Ishikawa (cell line): ENCODE measurements around the gene POLN.

Experiments used
- CREB1 ChIP-seq: IDR thresholded peaks from 2 replicates; pipeline ENCODE4 v1.6.1; 2012; ENCODE audit warnings: low read depth
- EP300 ChIP-seq: IDR thresholded peaks from 2 replicates; pipeline ENCODE4 v1.6.1; 2012; ENCODE audit warnings: borderline replicate concordance
- FOXM1 ChIP-seq: IDR thresholded peaks from 2 replicates; pipeline ENCODE4 v1.6.1; 2012; ENCODE audit warnings: low read depth, borderline replicate concordance
- NFIC ChIP-seq: IDR thresholded peaks from 2 replicates; pipeline ENCODE4 v1.6.1; 2012
- RAD21 ChIP-seq: IDR thresholded peaks from 2 replicates; pipeline ENCODE4 v1.6.1; 2012; ENCODE audit warnings: low read depth
- TAF1 ChIP-seq: IDR thresholded peaks from 2 replicates; pipeline ENCODE4 v1.6.1; 2012; ENCODE audit warnings: low read depth, mild to moderate bottlenecking
- TCF12 ChIP-seq: IDR thresholded peaks from 2 replicates; pipeline ENCODE4 v1.6.1; 2012; ENCODE audit warnings: low read depth
- TEAD4 ChIP-seq: IDR thresholded peaks from 2 replicates; pipeline ENCODE4 v1.6.1; 2012
- USF1 ChIP-seq: IDR thresholded peaks from 2 replicates; pipeline ENCODE4 v1.6.1; 2012
- YY1 ChIP-seq: IDR thresholded peaks from 2 replicates; pipeline ENCODE4 v1.6.1; 2012; ENCODE audit warnings: low read depth
- TF ChIP-seq, protein P1 (sequence below): IDR thresholded peaks from 2 replicates; pipeline ENCODE4 v1.6.1; 2012; ENCODE audit warnings: low read depth, mild to moderate bottlenecking
- TF ChIP-seq, protein P2 (sequence below): IDR thresholded peaks from 2 replicates; pipeline ENCODE4 v1.6.1; 2012

DNA sequence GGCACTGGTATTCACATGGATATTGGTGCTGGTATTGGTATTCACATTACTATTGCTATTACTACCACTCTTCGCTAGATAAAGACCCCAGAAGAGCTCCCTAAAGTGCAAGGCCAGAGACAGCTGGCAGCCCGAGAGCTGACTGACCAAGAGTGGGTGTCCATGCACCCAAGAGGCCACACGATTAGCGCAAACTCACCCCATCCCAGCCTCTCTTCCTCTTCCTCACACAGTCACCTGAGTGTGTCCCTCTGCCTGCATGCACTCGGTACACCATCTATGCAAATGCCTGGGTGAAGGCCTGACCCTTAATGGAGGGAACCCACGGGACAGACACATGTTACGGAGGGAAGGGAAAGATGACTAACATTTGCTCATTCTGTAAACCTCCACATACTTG lies 86.7 kb downstream of the POLN start:
- TF ChIP-seq YY1 (no peak), EP300 (no peak), TAF1 (no peak), FOXM1 (no peak), RAD21 (no peak), USF1 (no peak), NFIC (no peak), CREB1 (no peak), TCF12 (no peak), TEAD4 (no peak)
- TF ChIP-seq, protein P1, sequence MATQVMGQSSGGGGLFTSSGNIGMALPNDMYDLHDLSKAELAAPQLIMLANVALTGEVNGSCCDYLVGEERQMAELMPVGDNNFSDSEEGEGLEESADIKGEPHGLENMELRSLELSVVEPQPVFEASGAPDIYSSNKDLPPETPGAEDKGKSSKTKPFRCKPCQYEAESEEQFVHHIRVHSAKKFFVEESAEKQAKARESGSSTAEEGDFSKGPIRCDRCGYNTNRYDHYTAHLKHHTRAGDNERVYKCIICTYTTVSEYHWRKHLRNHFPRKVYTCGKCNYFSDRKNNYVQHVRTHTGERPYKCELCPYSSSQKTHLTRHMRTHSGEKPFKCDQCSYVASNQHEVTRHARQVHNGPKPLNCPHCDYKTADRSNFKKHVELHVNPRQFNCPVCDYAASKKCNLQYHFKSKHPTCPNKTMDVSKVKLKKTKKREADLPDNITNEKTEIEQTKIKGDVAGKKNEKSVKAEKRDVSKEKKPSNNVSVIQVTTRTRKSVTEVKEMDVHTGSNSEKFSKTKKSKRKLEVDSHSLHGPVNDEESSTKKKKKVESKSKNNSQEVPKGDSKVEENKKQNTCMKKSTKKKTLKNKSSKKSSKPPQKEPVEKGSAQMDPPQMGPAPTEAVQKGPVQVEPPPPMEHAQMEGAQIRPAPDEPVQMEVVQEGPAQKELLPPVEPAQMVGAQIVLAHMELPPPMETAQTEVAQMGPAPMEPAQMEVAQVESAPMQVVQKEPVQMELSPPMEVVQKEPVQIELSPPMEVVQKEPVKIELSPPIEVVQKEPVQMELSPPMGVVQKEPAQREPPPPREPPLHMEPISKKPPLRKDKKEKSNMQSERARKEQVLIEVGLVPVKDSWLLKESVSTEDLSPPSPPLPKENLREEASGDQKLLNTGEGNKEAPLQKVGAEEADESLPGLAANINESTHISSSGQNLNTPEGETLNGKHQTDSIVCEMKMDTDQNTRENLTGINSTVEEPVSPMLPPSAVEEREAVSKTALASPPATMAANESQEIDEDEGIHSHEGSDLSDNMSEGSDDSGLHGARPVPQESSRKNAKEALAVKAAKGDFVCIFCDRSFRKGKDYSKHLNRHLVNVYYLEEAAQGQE = no peak
- TF ChIP-seq, protein P2, sequence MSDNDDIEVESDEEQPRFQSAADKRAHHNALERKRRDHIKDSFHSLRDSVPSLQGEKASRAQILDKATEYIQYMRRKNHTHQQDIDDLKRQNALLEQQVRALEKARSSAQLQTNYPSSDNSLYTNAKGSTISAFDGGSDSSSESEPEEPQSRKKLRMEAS = no peak
